Adipose tissue (tissue), 3 donors: ENCODE data around the gene DISP2. TPM values are rescaled to one million over a fixed set of nuclear protein-coding genes. Genes with fewer than 3 reads are reported as not detected.

Experiments used
- H3K27ac ChIP-seq: one replicate; pipeline ENCODE4 v1.5.1; 2013; ENCODE audit warnings: low read depth, low read length
- WGBS, 3 donors: extraction: QIAGEN DNeasy Blood & Tissue Kit; methylation state at CpG; one replicate each; pipeline ENCODE4 v1.1.7; 2013; 5-methylcytosine and 5-hydroxymethylcytosine counted together
- polyA plus RNA-seq, 3 donors: library from polyadenylated mRNA; stranded (reverse); fragments of 200-250 nt; gene quantifications; one replicate each; pipeline ENCODE4 v1.2.3, GENCODE V29; 2013
- donor health status: healthy with polysubstance abuse.
- donor health status: Bipolar disorder and iron deficiency.
- donor health status: healthy.

DISP2 gene
- polyA plus RNA-seq, 3 donors = 0.24 to 0.62 (median 0.56) TPM

DNA sequence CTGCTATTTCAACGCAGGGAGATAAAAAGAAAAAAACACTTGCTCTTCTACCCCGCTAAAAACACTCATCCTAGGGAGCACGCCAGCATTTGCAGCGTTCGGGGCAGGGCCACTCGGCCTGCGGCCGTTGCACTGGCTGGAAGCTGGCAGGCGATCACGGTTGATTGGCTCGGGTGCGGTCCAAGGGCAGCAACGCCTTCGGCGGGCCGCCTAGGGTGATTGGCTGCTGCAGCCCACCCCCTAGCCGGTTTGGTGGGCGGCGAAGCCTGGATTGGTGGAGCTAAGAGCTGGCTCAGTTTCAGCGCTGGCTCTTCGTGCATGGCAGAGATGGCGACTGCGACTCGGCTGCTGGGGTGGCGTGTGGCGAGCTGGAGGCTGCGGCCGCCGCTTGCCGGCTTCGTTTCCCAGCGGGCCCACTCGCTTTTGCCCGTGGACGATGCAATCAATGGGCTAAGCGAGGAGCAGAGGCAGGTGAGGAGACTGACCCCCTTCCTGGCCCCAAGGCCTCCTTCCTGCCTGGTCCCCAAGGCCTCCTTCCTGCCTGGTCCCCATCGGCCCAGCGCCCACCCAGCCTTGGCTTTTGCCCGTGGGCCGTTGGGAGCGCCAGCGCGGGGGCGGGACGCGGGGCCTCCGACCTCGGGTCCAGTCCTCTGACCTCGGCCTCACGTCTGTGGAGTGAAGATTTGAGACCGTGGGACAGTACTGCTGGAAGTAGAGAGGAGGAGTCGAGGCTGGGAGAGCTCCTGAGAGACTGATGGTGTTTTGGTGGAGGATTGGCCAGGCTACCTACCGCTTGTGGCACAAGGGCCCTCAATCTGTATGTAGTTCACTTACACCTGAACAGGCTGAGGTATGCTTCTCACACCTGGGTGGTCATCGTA lies 47.7 kb downstream of the DISP2 start, which contains the start of gene IVD:
TSS of gene IVD (plus strand) at position 295 of the 881 bp plus-strand sequence. CDS start at position 328, 33 bp downstream.
- WGBS, 3 donors = 1% methylated on average over 53 to 54 of the region's 54 CpGs

GRCh38 chr15:40407330-40407990 lies 49.4 kb downstream of the DISP2 start:
- no peak overlapping the region for H3K27ac ChIP-seq
- WGBS, 3 donors = 80 to 92% (median 82%) methylated on average over 8 of the region's 8 CpGs

More for the DNA sequence above, 47.7 kb downstream of the DISP2 start, which contains the start of gene IVD:
- no peak within 1 kb of the TSS for H3K27ac ChIP-seq

GRCh38 chr15:40409366-40409765 lies 51.3 kb downstream of the DISP2 start:
- no peak overlapping the region for H3K27ac ChIP-seq
- 70 to 86% (median 79%) methylated on average over 3 of the region's 3 CpGs for WGBS, 3 donors

DNA sequence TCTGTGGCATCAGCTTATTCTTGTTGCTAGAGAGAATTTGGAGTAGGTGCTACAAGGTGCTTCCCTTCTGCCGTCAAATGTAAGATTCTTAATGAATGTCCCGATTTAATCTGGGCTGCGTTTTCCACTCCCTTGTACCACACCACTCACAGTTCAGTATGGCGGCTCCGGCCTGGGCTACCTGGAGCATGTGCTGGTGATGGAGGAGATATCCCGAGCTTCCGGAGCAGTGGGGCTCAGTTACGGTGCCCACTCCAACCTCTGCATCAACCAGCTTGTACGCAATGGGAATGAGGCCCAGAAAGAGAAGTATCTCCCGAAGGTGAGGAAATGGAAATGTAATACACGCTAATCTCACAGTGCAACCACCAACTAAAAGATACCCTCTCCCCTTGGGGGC lies 52.5 kb downstream of the DISP2 start:
- 91 to 98% (median 96%) methylated on average over 11 of the region's 11 CpGs for WGBS, 3 donors
- H3K27ac ChIP-seq = no peak overlapping the region

DNA sequence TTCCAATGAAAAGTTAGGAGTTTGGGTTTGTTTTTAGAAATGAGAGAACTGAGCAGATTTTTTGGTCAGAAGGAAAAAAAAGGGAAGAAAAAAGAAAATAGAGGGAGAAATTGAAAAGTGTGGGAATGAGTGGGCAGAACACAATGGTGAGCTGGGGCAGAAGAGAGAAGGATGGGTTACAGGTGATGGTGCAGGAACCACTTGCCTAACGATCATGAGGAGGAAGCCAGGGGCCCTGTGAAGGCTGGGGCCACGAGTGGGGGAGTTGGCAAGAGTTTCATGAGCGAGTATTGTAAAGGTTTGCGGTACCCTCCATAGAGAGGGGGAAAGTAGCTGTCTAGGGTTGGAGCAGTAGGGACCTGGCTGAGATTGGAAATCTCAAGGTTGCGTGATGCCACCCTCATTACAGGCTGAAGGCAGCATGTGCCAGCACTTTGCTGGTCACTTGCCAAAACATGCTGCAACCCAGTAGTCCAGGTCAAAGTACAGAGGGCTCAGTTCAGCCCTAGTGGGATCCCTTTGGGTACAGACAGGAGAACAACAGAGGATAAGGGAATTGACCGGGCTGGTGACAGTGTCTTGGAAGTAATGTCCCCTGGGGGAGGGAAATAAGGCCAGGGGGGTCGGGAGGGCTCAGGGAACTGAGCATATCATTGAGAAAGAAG lies 54.2 kb downstream of the DISP2 start:
- WGBS, 3 donors = 47 to 75% (median 72%) methylated on average over 7 of the region's 7 CpGs
- H3K27ac ChIP-seq = no peak overlapping the region

- H3K27ac ChIP-seq = no peak overlapping the region
- WGBS, 3 donors = 88 to 91% (median 89%) methylated on average over 9 of the region's 9 CpGs
Measured at GRCh38 chr15:40413036-40413435, 55.0 kb downstream of the DISP2 start.

GRCh38 chr15:40414816-40415215 lies 56.8 kb downstream of the DISP2 start:
- H3K27ac ChIP-seq = no peak overlapping the region
- 81 to 94% (median 92%) methylated on average over 7 of the region's 7 CpGs for WGBS, 3 donors

DNA sequence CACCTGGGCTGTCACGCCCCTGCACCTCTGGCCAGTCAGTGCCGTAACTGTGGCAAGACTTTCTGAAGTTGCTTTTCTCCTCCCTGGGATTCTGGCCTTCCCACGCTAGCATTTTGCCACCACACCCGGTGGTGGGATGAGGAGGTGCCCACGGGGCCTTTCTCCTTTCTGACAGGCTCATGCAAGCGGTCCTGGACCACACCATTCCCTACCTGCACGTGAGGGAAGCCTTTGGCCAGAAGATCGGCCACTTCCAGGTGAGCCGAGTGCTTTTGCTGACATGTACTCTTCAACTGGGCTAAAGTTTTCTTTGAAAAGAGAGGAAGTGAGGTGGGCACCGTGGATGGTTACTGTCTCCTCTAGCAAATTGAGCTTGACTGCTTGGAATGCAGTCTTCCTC lies 57.2 kb downstream of the DISP2 start:
- H3K27ac ChIP-seq = no peak overlapping the region
- 91 to 93% (median 92%) methylated on average over 10 of the region's 10 CpGs for WGBS, 3 donors

DNA sequence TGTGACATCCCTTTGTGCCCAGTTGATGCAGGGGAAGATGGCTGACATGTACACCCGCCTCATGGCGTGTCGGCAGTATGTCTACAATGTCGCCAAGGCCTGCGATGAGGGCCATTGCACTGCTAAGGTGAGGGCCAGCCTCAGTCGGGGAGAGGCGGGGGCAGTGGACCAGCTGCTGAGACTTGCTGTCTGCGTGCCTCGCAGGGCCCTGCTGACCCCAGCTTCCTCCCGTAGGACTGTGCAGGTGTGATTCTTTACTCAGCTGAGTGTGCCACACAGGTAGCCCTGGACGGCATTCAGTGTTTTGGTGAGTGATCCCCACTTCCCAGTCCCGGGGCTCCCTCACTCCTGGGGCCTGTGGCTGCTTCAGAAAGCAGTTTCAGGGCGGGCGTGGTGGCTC lies 58.0 kb downstream of the DISP2 start:
- 94 to 96% (median 95%) methylated on average over 14 of the region's 14 CpGs for WGBS, 3 donors
- no peak overlapping the region for H3K27ac ChIP-seq

GRCh38 chr15:40418126-40418525 lies 60.1 kb downstream of the DISP2 start:
- 91 to 93% (median 92%) methylated on average over 10 of the region's 10 CpGs for WGBS, 3 donors
- H3K27ac ChIP-seq = no peak overlapping the region

- 30 to 83% (median 74%) methylated on average over 11 of the region's 11 CpGs for WGBS, 3 donors
- H3K27ac ChIP-seq = no peak overlapping the region
Measured at GRCh38 chr15:40420071-40420713, 62.2 kb downstream of the DISP2 start.

DNA sequence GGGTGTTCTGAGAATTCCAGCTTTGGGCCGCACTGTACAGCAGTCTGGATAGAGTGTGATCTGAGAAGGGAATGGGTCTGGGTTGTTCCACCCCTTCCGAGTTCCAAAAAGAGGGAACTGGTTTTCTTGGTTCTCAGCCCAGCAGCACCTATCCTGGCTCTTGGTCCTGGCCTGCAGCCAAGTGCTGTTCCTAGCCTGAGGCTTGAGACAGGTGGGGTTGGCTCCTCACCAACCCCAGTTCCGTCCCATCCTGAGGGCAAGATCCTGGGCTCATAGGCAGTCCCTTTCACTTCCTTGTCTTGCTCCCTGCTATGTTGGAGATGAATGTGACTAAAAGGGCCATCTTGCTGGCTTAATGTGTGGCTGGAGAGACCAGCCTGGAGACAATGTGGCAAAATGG lies 62.8 kb downstream of the DISP2 start:
- H3K27ac ChIP-seq = no peak overlapping the region
- 28 to 56% (median 53%) methylated on average over 3 of the region's 3 CpGs for WGBS, 3 donors

GRCh38 chr15:40421246-40422157 lies 63.5 kb downstream of the DISP2 start:
- no peak overlapping the region for H3K27ac ChIP-seq
- 11 to 17% (median 15%) methylated on average over 31 of the region's 31 CpGs for WGBS, 3 donors

DNA sequence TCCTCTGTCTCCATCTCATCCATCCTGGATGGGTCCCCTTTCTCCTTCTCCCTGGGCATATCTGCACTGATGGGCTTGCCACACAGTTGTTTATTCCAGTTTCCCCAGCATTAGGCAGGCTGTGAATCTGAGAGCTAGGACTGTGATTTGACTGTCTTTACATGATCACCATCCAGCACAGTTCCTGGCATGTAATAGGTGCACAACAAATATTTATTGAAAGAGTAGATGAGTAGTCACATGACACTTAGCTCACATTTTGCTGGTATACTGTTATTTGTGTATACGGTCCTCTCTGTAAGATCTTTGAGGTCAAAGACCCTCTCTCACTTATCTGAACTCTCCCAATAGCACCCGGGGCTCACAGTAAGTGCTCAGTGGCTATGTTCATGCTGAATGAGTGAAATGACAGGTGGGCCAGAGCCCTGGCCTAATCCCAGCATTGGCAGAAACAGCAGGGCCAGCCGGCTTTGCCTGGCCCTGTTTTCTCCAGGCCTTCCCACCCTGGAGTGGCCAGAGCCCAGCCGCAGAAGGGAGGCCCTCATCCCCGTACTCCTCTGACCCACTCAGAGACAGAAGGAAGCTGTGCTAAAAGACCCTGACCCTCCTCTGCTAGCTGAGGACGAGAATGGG lies 66.6 kb downstream of the DISP2 start:
- WGBS, 3 donors = 90 to 92% (median 91%) methylated on average over 6 of the region's 6 CpGs

DNA sequence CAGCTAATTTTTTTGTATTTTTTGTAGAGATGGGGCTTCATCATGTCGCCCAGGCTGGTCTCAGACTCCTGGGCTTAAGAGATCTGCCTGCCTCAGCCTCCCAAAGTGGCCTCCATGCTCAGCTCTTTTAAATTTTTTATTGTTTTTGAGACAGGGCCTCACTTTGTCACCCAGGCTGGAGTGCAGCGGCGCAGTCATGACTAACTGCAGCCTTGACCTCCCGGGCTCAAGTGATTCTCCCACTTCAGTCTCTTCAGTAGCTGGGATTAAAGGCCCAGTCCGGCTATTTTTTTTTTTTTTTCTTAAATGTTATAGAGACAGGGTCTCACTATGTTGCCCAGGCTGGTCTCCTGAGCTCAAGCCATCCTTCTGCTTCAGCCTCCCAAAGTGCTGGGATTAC lies 67.7 kb downstream of the DISP2 start:
- 93 to 97% (median 96%) methylated on average over 5 of the region's 5 CpGs for WGBS, 3 donors
- no peak overlapping the region for H3K27ac ChIP-seq

More for the DNA sequence above, 66.6 kb downstream of the DISP2 start:
- no peak overlapping the region for H3K27ac ChIP-seq

DNA sequence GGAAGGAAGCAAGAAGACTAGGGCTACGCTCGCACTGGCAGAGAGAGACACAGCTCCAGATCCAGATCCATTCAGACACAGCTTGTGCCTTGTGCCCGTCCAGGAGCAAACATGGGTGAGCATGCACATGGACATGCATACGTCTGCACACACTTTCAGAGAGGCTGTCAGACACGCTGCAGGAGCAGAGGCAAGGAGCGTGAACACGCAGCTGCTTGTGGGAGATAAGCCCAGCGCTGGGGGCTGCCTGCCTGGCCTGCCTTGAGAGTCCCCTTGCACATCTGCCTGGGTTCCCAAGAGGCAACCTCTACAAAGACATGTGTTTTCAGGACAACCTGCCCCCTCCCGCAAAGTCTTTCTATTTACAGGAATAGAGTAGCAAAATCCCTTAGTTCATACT lies 69.2 kb downstream of the DISP2 start:
- H3K27ac ChIP-seq = no peak overlapping the region
- WGBS, 3 donors = 41 to 90% (median 89%) methylated on average over 9 of the region's 9 CpGs

- WGBS, 3 donors = 71 to 98% (median 93%) methylated on average over 4 of the region's 4 CpGs
- H3K27ac ChIP-seq = no peak overlapping the region
Measured at GRCh38 chr15:40428185-40428584, 70.2 kb downstream of the DISP2 start.
